SU-DHL-6 (cell line): ENCODE results near the gene LEMD3.
"Not testable (repeated sequence)": the region's sequence is repeated elsewhere in the genome, so short reads cannot be mapped to it uniquely, and the experiment has no call there.

Experiments
- EZH2phosphoT487 ChIP-seq: fragments of 200-600 bp; sonication (generic), shearing (Covaris generic); conservative IDR thresholded peaks from 2 replicates; pipeline ENCODE4 v1.6.1; 2018; ENCODE audit warnings: mild to moderate bottlenecking, antibody characterized with exemption, low read length, moderate library complexity, mixed read lengths
- TF ChIP-seq, protein P1 (sequence below): fragments of 200-600 bp; sonication (generic); IDR thresholded peaks from one replicate; pipeline ENCODE4 v1.5.1; 2017; ENCODE audit warnings: antibody characterized with exemption, mild to moderate bottlenecking, low read length, moderate library complexity; ENCODE audit not compliant: insufficient read depth, poor library complexity, severe bottlenecking

DNA sequence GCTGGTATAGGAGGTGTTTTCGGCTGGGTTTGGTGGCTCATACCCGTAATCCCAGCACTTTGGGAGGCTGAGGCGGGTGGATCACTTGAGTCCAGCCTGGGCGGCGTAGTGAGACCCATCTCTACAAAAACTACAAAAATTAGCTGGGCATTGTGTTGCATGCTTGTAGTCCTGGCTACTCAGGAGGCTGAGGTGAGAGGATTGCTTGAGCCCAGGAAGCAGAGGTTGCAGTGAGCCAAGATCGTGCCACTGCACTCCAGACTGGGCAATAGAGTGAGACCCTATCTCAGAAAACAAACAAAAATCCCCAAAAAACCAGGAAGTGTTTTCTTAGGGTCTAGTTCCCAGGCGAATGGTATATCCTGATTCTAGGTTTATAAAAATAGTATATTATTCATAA lies 116.1 kb downstream of the LEMD3 start:
- TF ChIP-seq, protein P1, sequence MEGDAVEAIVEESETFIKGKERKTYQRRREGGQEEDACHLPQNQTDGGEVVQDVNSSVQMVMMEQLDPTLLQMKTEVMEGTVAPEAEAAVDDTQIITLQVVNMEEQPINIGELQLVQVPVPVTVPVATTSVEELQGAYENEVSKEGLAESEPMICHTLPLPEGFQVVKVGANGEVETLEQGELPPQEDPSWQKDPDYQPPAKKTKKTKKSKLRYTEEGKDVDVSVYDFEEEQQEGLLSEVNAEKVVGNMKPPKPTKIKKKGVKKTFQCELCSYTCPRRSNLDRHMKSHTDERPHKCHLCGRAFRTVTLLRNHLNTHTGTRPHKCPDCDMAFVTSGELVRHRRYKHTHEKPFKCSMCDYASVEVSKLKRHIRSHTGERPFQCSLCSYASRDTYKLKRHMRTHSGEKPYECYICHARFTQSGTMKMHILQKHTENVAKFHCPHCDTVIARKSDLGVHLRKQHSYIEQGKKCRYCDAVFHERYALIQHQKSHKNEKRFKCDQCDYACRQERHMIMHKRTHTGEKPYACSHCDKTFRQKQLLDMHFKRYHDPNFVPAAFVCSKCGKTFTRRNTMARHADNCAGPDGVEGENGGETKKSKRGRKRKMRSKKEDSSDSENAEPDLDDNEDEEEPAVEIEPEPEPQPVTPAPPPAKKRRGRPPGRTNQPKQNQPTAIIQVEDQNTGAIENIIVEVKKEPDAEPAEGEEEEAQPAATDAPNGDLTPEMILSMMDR = not testable (repeated sequence)
- not testable (repeated sequence) for TF ChIP-seq EZH2phosphoT487
